MCF 10A (cell line): Measurements from ENCODE around the gene EPG5. TPM values are rescaled to one million over a fixed set of nuclear protein-coding genes. Genes with fewer than 3 reads are reported as not detected.

Experiments
- BruUV-seq: library from RNA; stranded (reverse); fragments of 400-500 nt; replicated peaks from 2 replicates; lab custom pipeline; 2021; lab: Mats Ljungman, UMichigan
- CTCF ChIA-PET: fragments of 300-600 bp; sonication (Branson Sonifier 250); formaldehyde crosslinking; extraction: SDS; loops from one replicate; lab custom pipeline; 2021; ENCODE audit warnings: antibody characterized with exemption, inconsistent platforms; lab: Yijun Ruan, JAX
- POLR2A ChIA-PET: fragments of 300-600, 350-650 bp; sonication (Branson Sonifier 250); formaldehyde crosslinking; extraction: SDS; loops from one replicate; lab custom pipeline; 2020; ENCODE audit warnings: antibody characterized with exemption, inconsistent platforms; lab: Yijun Ruan, JAX
- DNase-seq: peaks from one replicate; pipeline ENCODE4 v3.0.0-alpha.2; 2018; ENCODE audit not compliant: unreplicated experiment
- H3K27ac Mint-ChIP-seq: one replicate; pipeline ENCODE4 v1.8.0; 2022; ENCODE audit warnings: mild to moderate bottlenecking, low read depth, mixed read lengths; ENCODE audit not compliant: unreplicated experiment
- H3K27me3 Mint-ChIP-seq: one replicate; pipeline ENCODE4 v1.8.0; 2022; ENCODE audit warnings: mixed read lengths; ENCODE audit not compliant: insufficient read depth, unreplicated experiment
- H3K36me3 Mint-ChIP-seq: one replicate; pipeline ENCODE4 v1.8.0; 2022; ENCODE audit warnings: mild to moderate bottlenecking, moderate library complexity, mixed read lengths; ENCODE audit not compliant: insufficient read depth, unreplicated experiment
- H3K4me1 Mint-ChIP-seq: one replicate; pipeline ENCODE4 v1.8.0; 2022; ENCODE audit warnings: mixed read lengths; ENCODE audit not compliant: insufficient read depth, unreplicated experiment
- H3K4me3 Mint-ChIP-seq: one replicate; pipeline ENCODE4 v1.8.0; 2022; ENCODE audit warnings: mild to moderate bottlenecking, moderate library complexity, mixed read lengths; ENCODE audit not compliant: unreplicated experiment
- H3K9me3 Mint-ChIP-seq: one replicate; pipeline ENCODE4 v1.8.0; 2022; ENCODE audit warnings: mixed read lengths; ENCODE audit not compliant: unreplicated experiment
- intact Hi-C: fragments of 100-400 bp; cut with micrococcal nuclease; formaldehyde crosslinking; loops from 2 replicates; pipeline ENCODE4 v1.14.1; 2022
- total RNA-seq: library from RNA; stranded (reverse); gene quantifications from 2 replicates; pipeline ENCODE4 v1.2.3, GENCODE V29; 2022
- TF ChIP-seq, protein P1 (sequence below): fragments of 200-600 bp; IDR thresholded peaks from one replicate; pipeline ENCODE4 v1.8.0; 2022; ENCODE audit warnings: antibody characterized with exemption, mild to moderate bottlenecking; ENCODE audit not compliant: unreplicated experiment

EPG5 gene
- total RNA-seq, 1 experiment from 2014 or later = 19.4 TPM

DNA sequence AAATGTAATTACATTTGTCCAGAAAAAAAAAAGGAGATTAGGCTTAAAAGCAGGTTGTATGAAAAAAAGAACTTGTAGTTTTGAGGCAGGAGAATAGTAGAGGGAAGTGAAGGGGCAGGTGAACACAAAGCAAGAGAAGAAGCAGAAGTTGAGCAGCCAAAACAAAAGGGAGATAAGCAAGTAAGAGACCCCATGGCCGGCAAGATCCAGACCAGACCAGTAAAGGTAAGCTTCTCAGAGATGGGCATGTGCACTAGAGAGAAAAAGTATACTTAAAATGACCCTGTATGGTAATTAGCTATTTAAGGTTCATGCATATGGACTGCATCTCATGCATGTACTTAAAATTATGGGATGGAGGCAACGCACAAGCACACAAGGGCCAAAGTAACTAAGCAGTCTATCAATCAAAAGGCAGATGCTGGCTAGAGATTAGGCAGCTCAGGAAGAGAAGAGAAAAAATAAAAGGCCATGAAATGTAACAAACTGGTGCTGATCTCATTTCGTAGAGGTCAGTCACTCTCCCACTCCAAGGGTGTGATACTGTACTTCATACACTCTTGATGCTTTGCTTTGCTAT is 132.0 kb downstream of the EPG5 start:
- Mint-ChIP-seq H3K27ac (no peak overlapping the region), H3K4me3 (no peak overlapping the region), H3K36me3 (no peaks in the 10 kb centered on the region), H3K9me3 (no peaks in the 10 kb centered on the region), H3K4me1 (no peaks in the 10 kb centered on the region), H3K27me3 (peaks cover 17% of the 10 kb centered on the region)
- BruUV-seq = no TSS peak
- no peak for DNase-seq
- ChIA-PET CTCF (interaction anchor here (1.0 to 2.0 kb wide), 3 partner anchors 113 to 142 kb away, joined by 3 to 9 read pairs (median 5); no protein-coding TSS in a partner anchor), POLR2A (no interaction called here)
- intact Hi-C loops = no loop called here
- TF ChIP-seq, protein P1, sequence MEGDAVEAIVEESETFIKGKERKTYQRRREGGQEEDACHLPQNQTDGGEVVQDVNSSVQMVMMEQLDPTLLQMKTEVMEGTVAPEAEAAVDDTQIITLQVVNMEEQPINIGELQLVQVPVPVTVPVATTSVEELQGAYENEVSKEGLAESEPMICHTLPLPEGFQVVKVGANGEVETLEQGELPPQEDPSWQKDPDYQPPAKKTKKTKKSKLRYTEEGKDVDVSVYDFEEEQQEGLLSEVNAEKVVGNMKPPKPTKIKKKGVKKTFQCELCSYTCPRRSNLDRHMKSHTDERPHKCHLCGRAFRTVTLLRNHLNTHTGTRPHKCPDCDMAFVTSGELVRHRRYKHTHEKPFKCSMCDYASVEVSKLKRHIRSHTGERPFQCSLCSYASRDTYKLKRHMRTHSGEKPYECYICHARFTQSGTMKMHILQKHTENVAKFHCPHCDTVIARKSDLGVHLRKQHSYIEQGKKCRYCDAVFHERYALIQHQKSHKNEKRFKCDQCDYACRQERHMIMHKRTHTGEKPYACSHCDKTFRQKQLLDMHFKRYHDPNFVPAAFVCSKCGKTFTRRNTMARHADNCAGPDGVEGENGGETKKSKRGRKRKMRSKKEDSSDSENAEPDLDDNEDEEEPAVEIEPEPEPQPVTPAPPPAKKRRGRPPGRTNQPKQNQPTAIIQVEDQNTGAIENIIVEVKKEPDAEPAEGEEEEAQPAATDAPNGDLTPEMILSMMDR = no peak

DNA sequence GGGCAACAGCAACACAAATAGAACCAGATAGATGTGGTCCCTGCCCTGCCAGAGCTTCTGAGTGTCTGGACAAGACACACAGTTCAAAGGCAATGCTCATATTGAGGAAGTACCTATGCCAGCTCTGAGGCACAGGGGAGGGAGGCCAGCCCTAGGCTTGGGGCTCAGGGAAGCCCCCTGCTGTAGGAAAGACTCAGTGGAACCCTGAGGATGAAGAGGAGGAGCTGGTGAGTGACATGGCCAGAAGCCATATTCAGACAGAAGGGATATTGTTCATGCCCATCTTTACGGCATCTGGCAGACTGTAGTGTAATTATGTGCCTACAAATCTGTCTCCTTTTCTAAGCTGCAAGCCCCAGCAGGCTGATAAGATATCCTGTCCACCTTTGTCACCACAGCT is 132.8 kb downstream of the EPG5 start:
- Mint-ChIP-seq H3K27ac (no peak overlapping the region), H3K4me3 (no peak overlapping the region), H3K27me3 (peaks cover 17% of the 10 kb centered on the region), H3K9me3 (no peaks in the 10 kb centered on the region), H3K36me3 (no peaks in the 10 kb centered on the region), H3K4me1 (no peaks in the 10 kb centered on the region)
- intact Hi-C loops = no loop called here
- ChIA-PET POLR2A (no interaction called here), CTCF (interaction anchor here (1.1 to 2.0 kb wide), 2 partner anchors 112 to 122 kb away, joined by 5 to 9 read pairs; no protein-coding TSS in a partner anchor)
- BruUV-seq = no TSS peak
- no peak for DNase-seq
- TF ChIP-seq, protein P1 = no peak

DNA sequence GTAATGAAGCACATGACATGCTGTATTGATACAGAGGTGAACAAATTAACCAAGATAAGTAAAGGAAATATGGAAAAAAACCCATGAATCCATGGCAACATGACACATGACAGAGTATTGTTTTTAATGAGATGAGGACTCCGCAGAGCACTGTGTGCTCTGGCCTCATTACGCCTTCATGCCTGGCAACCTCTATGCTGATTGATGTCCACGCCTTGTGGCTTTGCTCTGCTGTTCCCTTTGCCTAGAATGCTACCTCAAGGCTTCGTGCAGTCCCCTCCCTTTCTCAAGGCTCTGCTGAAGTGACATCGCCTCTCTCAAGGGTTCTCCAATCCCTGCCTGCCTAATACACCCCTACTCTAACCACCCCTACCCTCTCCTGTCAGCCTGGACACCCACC is 133.3 kb downstream of the EPG5 start:
- Mint-ChIP-seq H3K27ac (no peak overlapping the region), H3K9me3 (no peaks in the 10 kb centered on the region)
- CTCF ChIA-PET = interaction anchor here (1.1 to 2.0 kb wide), 2 partner anchors 112 to 122 kb away, joined by 5 to 9 read pairs; no protein-coding TSS in a partner anchor

DNA sequence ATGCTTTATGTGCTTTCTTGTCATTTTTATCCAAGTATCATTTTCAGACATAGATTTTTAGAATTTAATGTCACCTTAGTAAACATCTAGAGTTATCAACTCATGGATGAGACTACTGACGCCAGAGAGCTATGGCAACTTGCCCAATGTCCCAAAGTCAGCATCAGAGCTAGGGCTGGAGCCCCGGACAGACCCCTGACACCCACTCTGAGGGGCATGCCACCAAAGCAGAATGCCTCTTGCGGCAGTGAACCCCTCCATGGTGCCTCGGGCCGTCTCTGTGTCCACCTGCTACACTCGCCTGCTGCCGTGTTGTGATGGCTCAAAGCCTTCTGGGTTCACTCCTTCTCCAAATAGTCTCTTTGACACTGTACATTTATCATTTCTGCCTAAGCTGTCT is 136.2 kb downstream of the EPG5 start:
- Mint-ChIP-seq H3K36me3 (no peaks in the 10 kb centered on the region), H3K9me3 (no peaks in the 10 kb centered on the region), H3K27me3 (peaks cover 16% of the 10 kb centered on the region), H3K4me1 (peaks cover 13% of the 10 kb centered on the region), H3K4me3 (no peak overlapping the region), H3K27ac (no peak overlapping the region)
- ChIA-PET POLR2A (interaction anchor here (1.4 kb wide), 1 partner anchor 28 kb away, joined by 4 read pairs; no protein-coding TSS in a partner anchor), CTCF (interaction anchor here (0.6 to 1.0 kb wide), 3 partner anchors 49 to 1571 kb away, joined by 3 to 5 read pairs (median 3); no protein-coding TSS in a partner anchor)
- no TSS peak for BruUV-seq
- intact Hi-C loops = no loop called here
- DNase-seq = no peak
- TF ChIP-seq, protein P1 = no peak

More for the DNA sequence above, 133.3 kb downstream of the EPG5 start:
- H3K4me1 Mint-ChIP-seq = no peaks in the 10 kb centered on the region
- POLR2A ChIA-PET = no interaction called here
- no peaks in the 10 kb centered on the region for H3K36me3 Mint-ChIP-seq
- intact Hi-C loops = no loop called here
- no peak overlapping the region for H3K4me3 Mint-ChIP-seq
- no TSS peak for BruUV-seq
- TF ChIP-seq, protein P1 = no peak
- peaks cover 17% of the 10 kb centered on the region for H3K27me3 Mint-ChIP-seq
- no peak for DNase-seq
